Measurements from ENCODE around the gene RGS6. TPM values are rescaled to one million over a fixed set of nuclear protein-coding genes. Genes with fewer than 3 reads are reported as not detected.

The RGS6 gene
- total RNA-seq, 1 donor from 2014 or later = 5.1 TPM

DNA sequence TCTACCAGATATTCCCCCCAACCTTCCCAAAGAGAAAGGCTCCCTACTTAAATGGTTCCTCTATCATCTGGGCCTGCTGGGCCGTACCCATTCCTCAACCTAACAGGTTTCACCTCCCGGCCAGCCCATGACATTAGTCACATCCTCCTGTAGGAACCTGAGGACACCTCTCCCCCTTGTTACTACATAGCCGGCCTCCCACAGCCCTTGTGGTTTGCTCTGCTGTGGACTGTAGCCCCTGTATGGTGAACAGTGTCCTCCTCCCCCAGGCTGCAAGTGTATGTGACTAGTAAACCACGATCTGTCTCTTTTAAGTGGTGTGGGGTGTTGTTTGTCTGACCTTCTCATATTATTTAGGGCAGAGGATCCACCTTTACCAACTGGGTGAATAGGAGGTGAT is 371.7 kb downstream of the RGS6 start:
- Mint-ChIP-seq H3K4me1 (ENCODE audit: low read depth) (no peaks in the 10 kb centered on the region), H3K27me3 (no peaks in the 10 kb centered on the region), H3K27ac (no peak overlapping the region), H3K9me3 (ENCODE audit: low read depth) (peaks cover 32% of the 10 kb centered on the region), H3K36me3 (ENCODE audit: insufficient read depth) (peaks cover 9% of the 10 kb centered on the region), H3K4me3 (ENCODE audit: low read depth) (no peak overlapping the region)
- DNase-seq (ENCODE audit: low spot score, unreplicated experiment) = no peak
- TF ChIP-seq, protein P1, sequence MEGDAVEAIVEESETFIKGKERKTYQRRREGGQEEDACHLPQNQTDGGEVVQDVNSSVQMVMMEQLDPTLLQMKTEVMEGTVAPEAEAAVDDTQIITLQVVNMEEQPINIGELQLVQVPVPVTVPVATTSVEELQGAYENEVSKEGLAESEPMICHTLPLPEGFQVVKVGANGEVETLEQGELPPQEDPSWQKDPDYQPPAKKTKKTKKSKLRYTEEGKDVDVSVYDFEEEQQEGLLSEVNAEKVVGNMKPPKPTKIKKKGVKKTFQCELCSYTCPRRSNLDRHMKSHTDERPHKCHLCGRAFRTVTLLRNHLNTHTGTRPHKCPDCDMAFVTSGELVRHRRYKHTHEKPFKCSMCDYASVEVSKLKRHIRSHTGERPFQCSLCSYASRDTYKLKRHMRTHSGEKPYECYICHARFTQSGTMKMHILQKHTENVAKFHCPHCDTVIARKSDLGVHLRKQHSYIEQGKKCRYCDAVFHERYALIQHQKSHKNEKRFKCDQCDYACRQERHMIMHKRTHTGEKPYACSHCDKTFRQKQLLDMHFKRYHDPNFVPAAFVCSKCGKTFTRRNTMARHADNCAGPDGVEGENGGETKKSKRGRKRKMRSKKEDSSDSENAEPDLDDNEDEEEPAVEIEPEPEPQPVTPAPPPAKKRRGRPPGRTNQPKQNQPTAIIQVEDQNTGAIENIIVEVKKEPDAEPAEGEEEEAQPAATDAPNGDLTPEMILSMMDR (IDR thresholded peaks at IDR 0.05; ENCODE audit: unreplicated experiment) = no peak

DNA sequence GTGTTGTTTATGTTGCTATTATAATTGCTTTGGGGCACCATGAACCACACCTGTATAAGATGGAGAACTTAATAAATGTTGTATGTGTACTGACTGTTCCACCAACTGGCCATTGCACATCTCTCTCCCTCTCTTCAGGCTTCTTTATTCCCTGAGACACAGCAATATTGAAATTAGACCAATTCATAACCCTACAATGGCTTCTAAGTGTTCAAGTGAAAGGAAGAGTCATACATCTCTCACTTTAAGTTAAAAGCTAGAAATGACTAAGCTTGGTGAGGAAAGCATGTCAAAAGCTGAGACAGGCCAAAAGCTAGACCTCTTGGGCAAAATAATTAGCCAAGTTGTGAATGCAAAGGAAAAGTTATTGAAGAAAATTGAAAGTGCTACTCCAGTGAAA is 373.3 kb downstream of the RGS6 start:
- Mint-ChIP-seq H3K27me3 (no peaks in the 10 kb centered on the region), H3K9me3 (ENCODE audit: low read depth) (peaks cover 32% of the 10 kb centered on the region), H3K36me3 (ENCODE audit: insufficient read depth) (peaks cover 9% of the 10 kb centered on the region), H3K4me1 (ENCODE audit: low read depth) (peaks cover 8% of the 10 kb centered on the region), H3K4me3 (ENCODE audit: low read depth) (no peak overlapping the region), H3K27ac (no peak overlapping the region)
- no peak for DNase-seq (ENCODE audit: low spot score, unreplicated experiment)
- TF ChIP-seq, protein P1 (IDR thresholded peaks at IDR 0.05; ENCODE audit: unreplicated experiment) = no peak

DNA sequence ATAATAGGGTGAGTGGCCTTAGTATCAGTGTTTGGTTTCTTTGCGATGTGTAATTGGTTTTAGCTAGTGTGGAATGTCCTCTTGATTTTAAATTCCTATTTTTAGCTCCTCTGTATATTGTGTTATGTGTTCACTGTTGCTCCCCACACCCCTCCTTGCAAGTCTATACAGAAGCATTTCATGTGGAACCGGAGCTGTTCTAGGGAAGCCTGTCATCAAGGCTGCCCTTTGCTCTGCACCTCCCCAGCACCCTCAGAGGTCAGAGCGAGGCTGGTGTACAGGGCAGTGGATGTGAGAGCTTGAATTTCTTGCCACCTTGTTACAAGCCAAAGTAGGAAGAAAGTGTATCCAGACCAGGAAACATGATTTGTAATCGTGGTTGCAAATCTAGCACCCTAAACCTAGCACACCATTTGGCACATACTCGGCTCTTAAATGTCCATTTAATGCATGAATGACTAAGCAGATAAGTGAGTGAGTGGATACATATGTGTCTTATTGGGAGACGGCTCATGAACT is 376.8 kb downstream of the RGS6 start:
- DNase-seq (ENCODE audit: low spot score, unreplicated experiment) = no peak
- peaks cover 19% of the 10 kb centered on the region for H3K9me3 Mint-ChIP-seq (ENCODE audit: low read depth)
- no peak overlapping the region for H3K27ac Mint-ChIP-seq
- no peaks in the 10 kb centered on the region for H3K27me3 Mint-ChIP-seq
- H3K4me3 Mint-ChIP-seq (ENCODE audit: low read depth) = no peak overlapping the region
- TF ChIP-seq, protein P1 (IDR thresholded peaks at IDR 0.05; ENCODE audit: unreplicated experiment) = no peak
- peaks cover 11% of the 10 kb centered on the region for H3K4me1 Mint-ChIP-seq (ENCODE audit: low read depth)
- peaks cover 7% of the 10 kb centered on the region for H3K36me3 Mint-ChIP-seq (ENCODE audit: insufficient read depth)

DNA sequence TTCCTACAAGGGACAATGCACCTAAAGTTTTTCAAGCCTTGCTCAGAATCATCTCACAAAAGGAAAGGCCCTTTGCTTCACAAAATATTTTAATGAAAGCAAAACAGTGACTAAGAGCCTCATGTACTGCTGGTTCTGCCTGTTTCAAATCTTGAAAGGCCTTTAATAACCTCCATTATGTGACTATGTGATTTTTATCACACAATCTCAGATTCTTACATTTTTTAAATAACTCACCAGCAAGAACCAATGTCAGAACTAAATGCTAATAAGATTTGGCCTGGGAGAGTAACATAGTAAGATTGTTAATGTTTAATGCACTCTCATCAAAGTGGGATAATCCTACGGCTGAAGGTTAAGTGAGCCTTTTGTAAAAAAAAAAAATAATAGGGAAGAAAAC is 378.9 kb downstream of the RGS6 start:
- Mint-ChIP-seq H3K9me3 (ENCODE audit: low read depth) (peaks cover 6% of the 10 kb centered on the region), H3K27ac (no peak overlapping the region), H3K36me3 (ENCODE audit: insufficient read depth) (peaks cover under 1% of the 10 kb centered on the region), H3K27me3 (no peaks in the 10 kb centered on the region), H3K4me1 (ENCODE audit: low read depth) (peaks cover 20% of the 10 kb centered on the region), H3K4me3 (ENCODE audit: low read depth) (no peak overlapping the region)
- DNase-seq (ENCODE audit: low spot score, unreplicated experiment) = no peak
- TF ChIP-seq, protein P1 (IDR thresholded peaks at IDR 0.05; ENCODE audit: unreplicated experiment) = no peak

DNA sequence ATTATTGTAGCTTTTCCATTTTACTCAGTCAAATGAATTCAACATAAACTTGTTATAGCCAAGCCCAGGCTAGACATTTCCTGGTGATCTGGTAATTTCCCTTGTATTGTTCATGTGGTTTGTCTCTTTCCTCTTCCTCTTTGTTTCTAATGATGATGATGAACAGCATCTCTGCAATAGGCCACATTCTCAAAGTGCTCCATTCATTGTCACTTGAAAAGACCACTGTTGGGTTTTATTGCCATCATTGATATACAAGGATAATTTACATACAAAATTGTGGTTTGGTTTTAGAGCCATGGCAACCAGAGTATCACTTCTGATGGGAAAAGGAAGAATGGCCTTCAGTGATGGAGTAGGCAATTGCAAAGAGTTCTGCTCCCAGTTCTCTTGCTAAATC is 379.3 kb downstream of the RGS6 start:
- no peaks in the 10 kb centered on the region for H3K27me3 Mint-ChIP-seq
- H3K4me1 Mint-ChIP-seq (ENCODE audit: low read depth) = peaks cover 20% of the 10 kb centered on the region

More for the DNA sequence above, 379.3 kb downstream of the RGS6 start:
- Mint-ChIP-seq H3K9me3 (ENCODE audit: low read depth) (peaks cover 3% of the 10 kb centered on the region), H3K36me3 (ENCODE audit: insufficient read depth) (no peaks in the 10 kb centered on the region), H3K27ac (no peak overlapping the region), H3K4me3 (ENCODE audit: low read depth) (no peak overlapping the region)
- no peak for DNase-seq (ENCODE audit: low spot score, unreplicated experiment)
- TF ChIP-seq, protein P1 (IDR thresholded peaks at IDR 0.05; ENCODE audit: unreplicated experiment) = no peak

Measured in progenitor cell of endocrine pancreas (in vitro differentiated cells).